Measurements from ENCODE around the gene SELENOS.

DNA sequence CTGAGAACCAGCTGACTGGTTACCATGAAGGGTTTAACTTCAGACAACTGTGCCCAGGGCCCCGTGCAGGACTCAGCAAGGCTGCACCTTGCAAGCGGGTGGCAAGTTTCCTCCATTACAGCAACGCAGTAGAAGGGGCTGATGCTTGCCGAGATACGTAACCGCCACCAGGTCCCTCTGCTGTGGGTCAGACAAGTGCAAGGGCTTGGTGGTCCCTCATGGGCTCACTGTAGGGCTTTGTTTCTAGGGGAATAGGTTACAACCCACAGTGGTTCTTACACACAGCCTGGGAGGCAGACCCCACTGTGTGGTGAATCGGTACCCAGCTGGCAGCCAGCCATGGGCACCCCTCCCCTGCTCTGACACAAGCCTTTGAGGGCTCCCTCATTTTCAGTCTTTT, 33.2 kb upstream of the SELENOS start:
- TF ChIP-seq, protein P1, sequence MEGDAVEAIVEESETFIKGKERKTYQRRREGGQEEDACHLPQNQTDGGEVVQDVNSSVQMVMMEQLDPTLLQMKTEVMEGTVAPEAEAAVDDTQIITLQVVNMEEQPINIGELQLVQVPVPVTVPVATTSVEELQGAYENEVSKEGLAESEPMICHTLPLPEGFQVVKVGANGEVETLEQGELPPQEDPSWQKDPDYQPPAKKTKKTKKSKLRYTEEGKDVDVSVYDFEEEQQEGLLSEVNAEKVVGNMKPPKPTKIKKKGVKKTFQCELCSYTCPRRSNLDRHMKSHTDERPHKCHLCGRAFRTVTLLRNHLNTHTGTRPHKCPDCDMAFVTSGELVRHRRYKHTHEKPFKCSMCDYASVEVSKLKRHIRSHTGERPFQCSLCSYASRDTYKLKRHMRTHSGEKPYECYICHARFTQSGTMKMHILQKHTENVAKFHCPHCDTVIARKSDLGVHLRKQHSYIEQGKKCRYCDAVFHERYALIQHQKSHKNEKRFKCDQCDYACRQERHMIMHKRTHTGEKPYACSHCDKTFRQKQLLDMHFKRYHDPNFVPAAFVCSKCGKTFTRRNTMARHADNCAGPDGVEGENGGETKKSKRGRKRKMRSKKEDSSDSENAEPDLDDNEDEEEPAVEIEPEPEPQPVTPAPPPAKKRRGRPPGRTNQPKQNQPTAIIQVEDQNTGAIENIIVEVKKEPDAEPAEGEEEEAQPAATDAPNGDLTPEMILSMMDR (IDR thresholded peaks at IDR 0.05) = no peak
- TF ChIP-seq POLR2A (IDR thresholded peaks at IDR 0.05) = no peak

Data from heart left ventricle (tissue), 13 donors.